Bronchus fibroblast of lung (primary cell): ENCODE results near the gene API5. TPM values are rescaled to one million over a fixed set of nuclear protein-coding genes. Genes with fewer than 3 reads are reported as not detected.

ENCODE experiments used
- total RNA-seq: library from RNA; depleted of rRNA; stranded (reverse); fragments of >200 nt; gene quantifications from 2 replicates; pipeline ENCODE4 v1.2.3, GENCODE V29; 2015

Gene API5
- 74.5 and 86.6 TPM in 2 replicates for total RNA-seq

GRCh38 chr11:43311791-43312607 lies at the start of gene API5:
TSS of gene API5 (plus strand) at chr11:43311996. CDS start at chr11:43312128, 132 bp downstream.

GRCh38 chr11:43358801-43359421 lies 47.1 kb downstream of the API5 start, which contains the start of gene TTC17:
TSS of gene TTC17 (plus strand) at chr11:43358920. CDS start at chr11:43358955, 35 bp downstream.

Other genes with a start within 250 kb of the API5 start
- 27.8 and 34.0 TPM in 2 replicates for gene TTC17, start 46.9 kb downstream of the API5 start, total RNA-seq